GM12878 (cell line): Measurements from ENCODE around the gene TSPAN11. TPM values are rescaled to one million over a fixed set of nuclear protein-coding genes. Genes with fewer than 3 reads are reported as not detected.
A peak's percentile ranks its signal among the peaks of the same experiment; 100 is the strongest.

Source experiments
- ATAC-seq: fragments of 200-7000 bp; cut with Tn5 transposase; 3 replicates; pipeline ENCODE4 v1.9.1; 2020; ENCODE audit warnings: mild to moderate bottlenecking, moderate library complexity
- Bru-seq: library from RNA; stranded (reverse); fragments of 400-500 nt; gene quantifications from one replicate; lab custom pipeline; 2021; lab: Mats Ljungman, UMichigan
- BruChase-seq, 2 experiments: library from RNA; stranded (reverse); fragments of 400-500 nt; gene quantifications; one replicate each; lab custom pipeline; 2021; lab: Mats Ljungman, UMichigan
- BruUV-seq: library from RNA; stranded (reverse); fragments of 400-500 nt; replicated peaks from 2 replicates; lab custom pipeline; 2021; lab: Mats Ljungman, UMichigan
- CTCF ChIA-PET: fragments of 300-600 bp; sonication (Branson Sonifier 250); formaldehyde crosslinking; extraction: SDS; loops from one replicate; lab custom pipeline; 2021; ENCODE audit warnings: inconsistent platforms; lab: Yijun Ruan, JAX
- POLR2A ChIA-PET: fragments of 350-600 bp; formaldehyde crosslinking; extraction: SDS; loops from one replicate; lab custom pipeline; 2021; ENCODE audit warnings: inconsistent platforms; lab: Charles Lee
- RAD21 ChIA-PET: fragments of 300-600 bp; sonication (Branson Sonifier 250); formaldehyde crosslinking; loops from one replicate; lab custom pipeline; 2023; ENCODE audit warnings: antibody characterized with exemption; ENCODE audit not compliant: unreplicated experiment; lab: Charles Lee
- SMC1A ChIA-PET: fragments of 300-600 bp; sonication (Branson Sonifier 250); formaldehyde crosslinking; loops from one replicate; lab custom pipeline; 2023; ENCODE audit not compliant: unreplicated experiment, uncharacterized antibody; lab: Charles Lee
- DNase-seq: peaks from one replicate; pipeline ENCODE4 v3.0.0-alpha.2; 2011; ENCODE audit warnings: low read depth, low spot score
- FAIRE-seq: peaks from 3 replicates; lab custom pipeline; 2011; peaks lifted over from hg19 to GRCh38; lab: Jason Lieb, UNC
- H2AFZ ChIP-seq: 2 replicates; pipeline ENCODE4 v1.6.0; 2011; ENCODE audit warnings: low read depth, low read length, control low read depth; ENCODE audit not compliant: control insufficient read depth
- H3K27ac ChIP-seq: 2 replicates; pipeline ENCODE4 v1.5.1; 2011; ENCODE audit warnings: control low read depth; ENCODE audit not compliant: control insufficient read depth, insufficient read depth
- H3K27me3 ChIP-seq, 2 experiments: replicated peaks in 1 of 2; 2 replicates each; pipeline versions ENCODE4 v1.6.0 to v1.6.1; 2011; ENCODE audit warnings: low read length in 1 of 2; ENCODE audit not compliant: control insufficient read depth in 2 of 2, insufficient read depth in 2 of 2
- H3K36me3 ChIP-seq, 2 experiments: 2 replicates each; pipeline ENCODE4 v1.5.1; 2011; ENCODE audit warnings: low read length in 1 of 2; ENCODE audit not compliant: control insufficient read depth in 2 of 2, insufficient read depth in 2 of 2
- H3K4me1 ChIP-seq: 2 replicates; pipeline ENCODE4 v1.6.1; 2011; ENCODE audit warnings: mild to moderate bottlenecking, low read length, moderate library complexity, mixed read lengths; ENCODE audit not compliant: control insufficient read depth, insufficient read depth
- H3K4me2 ChIP-seq: 2 replicates; pipeline ENCODE4 v1.6.0; 2011; ENCODE audit warnings: control low read depth; ENCODE audit not compliant: control insufficient read depth, insufficient read depth
- H3K4me3 ChIP-seq: fragments of 200-600 bp; sonication (generic); 2 replicates; pipeline ENCODE4 v1.5.1; 2016
- H3K79me2 ChIP-seq: 2 replicates; pipeline ENCODE4 v1.6.0; 2011; ENCODE audit warnings: low read length; ENCODE audit not compliant: control insufficient read depth, insufficient read depth
- H3K9ac ChIP-seq: 2 replicates; pipeline ENCODE4 v1.8.0; 2011; ENCODE audit warnings: low read length, control low read depth, mixed read lengths; ENCODE audit not compliant: control insufficient read depth, insufficient read depth
- H3K9me3 ChIP-seq: replicated peaks from 3 replicates; pipeline ENCODE4 v1.5.1; 2011; ENCODE audit warnings: mild to moderate bottlenecking, low read length; ENCODE audit not compliant: control insufficient read depth, insufficient read depth
- H4K20me1 ChIP-seq: 2 replicates; pipeline ENCODE4 v1.6.0; 2011; ENCODE audit not compliant: control insufficient read depth, insufficient read depth
- BHLHE40 ChIP-seq, 2 experiments: fragments of 450-650 bp in 1 of 2; IDR thresholded peaks; 2 replicates each; pipeline ENCODE4 v1.6.1; 2011 to 2017; ENCODE audit warnings: low read depth in 2 of 2, borderline replicate concordance in 1 of 2, improper control_type of control experiment in 1 of 2, low read length in 1 of 2, mild to moderate bottlenecking in 1 of 2
- FOXM1 ChIP-seq: IDR thresholded peaks from 2 replicates; pipeline ENCODE4 v1.6.1; 2012; ENCODE audit warnings: low read depth, mild to moderate bottlenecking, inconsistent platforms, low read length, moderate library complexity
- MTA2 ChIP-seq: fragments of 450-650 bp; IDR thresholded peaks from 2 replicates; pipeline ENCODE4 v1.6.1; 2016; ENCODE audit warnings: low read depth, mild to moderate bottlenecking, moderate library complexity
- SUPT20H ChIP-seq: IDR thresholded peaks from 2 replicates; pipeline ENCODE4 v1.6.1; 2011; ENCODE audit warnings: low read depth, mild to moderate bottlenecking, low read length, moderate library complexity, borderline replicate concordance; ENCODE audit not compliant: control insufficient read depth
- WGBS: methylation state at CpG from one replicate; pipeline ENCODE4 v1.1.6; 2016; ENCODE audit warnings: low lambda C conversion rate; ENCODE audit not compliant: insufficient replicate concordance, insufficient coverage; ENCODE audit errors: missing lambda C conversion rate; 5-methylcytosine and 5-hydroxymethylcytosine counted together
- in situ Hi-C: fragments of 300-500 bp; cut with MboI; formaldehyde crosslinking; loops from 9 replicates; pipeline ENCODE4 v1.14.3; 2018; ENCODE audit warnings: mixed read lengths
- intact Hi-C: fragments of 100-400 bp; cut with micrococcal nuclease; formaldehyde crosslinking; loops from one replicate; pipeline ENCODE4 v1.14.2; 2022; ENCODE audit not compliant: unreplicated experiment
- long read RNA-seq, 2 experiments: library from polyadenylated mRNA; unstranded; transcript quantifications; one replicate each; pipeline ENCODE4 v2.0.0, GENCODE V29; 2019 to 2020
- polyA minus RNA-seq, 3 experiments: library from RNA; depleted of rRNA, polyadenylated mRNA; stranded (reverse); fragments of >200 nt; gene quantifications; 2 replicates each; pipeline ENCODE4 v1.2.3, GENCODE V29; 2011
- polyA plus RNA-seq, 11 experiments: library from polyadenylated mRNA; depleted of rRNA in 4 of 11; unstranded in 6 of 11; stranded (reverse) in 5 of 11; fragments of >200 nt; fragmentation: Nextera tagmentation in 4 of 11; fragmentation: Illumina TruSeq in 1 of 11; extraction: Ambion mirVana in 4 of 11; extraction: Trizol in 1 of 11; gene quantifications; 1 replicate in 1 of 11; 2 replicates in 10 of 11; pipeline versions ENCODE4 v1.2.1 to v1.2.3, GENCODE V29; 2011 to 2016; ENCODE audit warnings: inconsistent platforms in 2 of 11, missing spikeins in 2 of 11, low read depth in 1 of 11
- total RNA-seq, 4 experiments: library from RNA; depleted of rRNA in 3 of 4; stranded (reverse); fragments of >200 nt in 3 of 4; fragmentation: Illumina TruSeq in 1 of 4; extraction: Trizol in 1 of 4; gene quantifications; 2 replicates each; pipeline versions ENCODE4 v1.2.1 to v1.2.3, GENCODE V29; 2013 to 2021
- TF ChIP-seq, protein P1 (sequence below): IDR thresholded peaks from 2 replicates; pipeline ENCODE4 v1.6.1; 2012; ENCODE audit warnings: low read depth, low read length, improper control_type of control experiment
- TF ChIP-seq, protein P2 (sequence below): fragments of 450-650 bp; IDR thresholded peaks from 2 replicates; pipeline ENCODE4 v1.6.1; 2017; ENCODE audit warnings: mild to moderate bottlenecking

The TSPAN11 gene, protein sequence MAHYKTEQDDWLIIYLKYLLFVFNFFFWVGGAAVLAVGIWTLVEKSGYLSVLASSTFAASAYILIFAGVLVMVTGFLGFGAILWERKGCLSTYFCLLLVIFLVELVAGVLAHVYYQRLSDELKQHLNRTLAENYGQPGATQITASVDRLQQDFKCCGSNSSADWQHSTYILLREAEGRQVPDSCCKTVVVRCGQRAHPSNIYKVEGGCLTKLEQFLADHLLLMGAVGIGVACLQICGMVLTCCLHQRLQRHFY
- total RNA-seq (2013; cell fraction: nucleolus; rRNA removed): 0.78 and 0.84 TPM in 2 replicates
- total RNA-seq (2014; rRNA removed) (under 0.01 and 0.11 TPM in 2 replicates), total RNA-seq (2014; rRNA removed; fragmentation: Illumina TruSeq; extraction: Trizol) (not detected in 2 replicates), total RNA-seq (2021) (0.05 TPM in 1 of 2 replicates, not detected in the other), polyA plus RNA-seq (2011; rRNA removed) (0.19 and 0.27 TPM in 2 replicates), polyA plus RNA-seq (2014; fragmentation: Illumina TruSeq; extraction: Trizol) (0.06 TPM in 1 of 2 replicates, not detected in the other), polyA plus RNA-seq (2014; fragmentation: Nextera tagmentation; extraction: Ambion mirVana) (not detected), polyA plus RNA-seq (2014; rRNA removed) (0.03 and 0.15 TPM in 2 replicates), polyA plus RNA-seq (2016; fragmentation: Nextera tagmentation; extraction: Ambion mirVana) (not detected), polyA minus RNA-seq (2011; rRNA and poly(A)+ RNA removed) (0.22 and 0.36 TPM in 2 replicates), Bru-seq, nascent RNA (percentile 21 among the genes with signal in this experiment), BruChase-seq, experiment 1, labeled RNA remaining after a 6-hour chase (percentile 20 among the genes with signal in this experiment), BruChase-seq, experiment 2, labeled RNA remaining after a 2-hour chase (percentile 19 among the genes with signal in this experiment)
- 0.37 TPM for polyA plus RNA-seq (2011; ENCODE audit: low read depth)
- polyA plus RNA-seq (2011; cell fraction: cytosol; rRNA removed): 0.15 and 0.21 TPM in 2 replicates
- 0.67 and 1.3 TPM in 2 replicates for polyA plus RNA-seq (2011; cell fraction: nucleus; rRNA removed)
- 0.45 and 1.1 TPM in 2 replicates for polyA plus RNA-seq (2012)
- not detected in 2 replicates for polyA minus RNA-seq (2011; cell fraction: cytosol; rRNA and poly(A)+ RNA removed)
- polyA minus RNA-seq (2011; cell fraction: nucleus; rRNA and poly(A)+ RNA removed): 0.10 and 0.36 TPM in 2 replicates
- long read RNA-seq, experiment 1: 0 reads
- long read RNA-seq, experiment 2: 0 reads

DNA sequence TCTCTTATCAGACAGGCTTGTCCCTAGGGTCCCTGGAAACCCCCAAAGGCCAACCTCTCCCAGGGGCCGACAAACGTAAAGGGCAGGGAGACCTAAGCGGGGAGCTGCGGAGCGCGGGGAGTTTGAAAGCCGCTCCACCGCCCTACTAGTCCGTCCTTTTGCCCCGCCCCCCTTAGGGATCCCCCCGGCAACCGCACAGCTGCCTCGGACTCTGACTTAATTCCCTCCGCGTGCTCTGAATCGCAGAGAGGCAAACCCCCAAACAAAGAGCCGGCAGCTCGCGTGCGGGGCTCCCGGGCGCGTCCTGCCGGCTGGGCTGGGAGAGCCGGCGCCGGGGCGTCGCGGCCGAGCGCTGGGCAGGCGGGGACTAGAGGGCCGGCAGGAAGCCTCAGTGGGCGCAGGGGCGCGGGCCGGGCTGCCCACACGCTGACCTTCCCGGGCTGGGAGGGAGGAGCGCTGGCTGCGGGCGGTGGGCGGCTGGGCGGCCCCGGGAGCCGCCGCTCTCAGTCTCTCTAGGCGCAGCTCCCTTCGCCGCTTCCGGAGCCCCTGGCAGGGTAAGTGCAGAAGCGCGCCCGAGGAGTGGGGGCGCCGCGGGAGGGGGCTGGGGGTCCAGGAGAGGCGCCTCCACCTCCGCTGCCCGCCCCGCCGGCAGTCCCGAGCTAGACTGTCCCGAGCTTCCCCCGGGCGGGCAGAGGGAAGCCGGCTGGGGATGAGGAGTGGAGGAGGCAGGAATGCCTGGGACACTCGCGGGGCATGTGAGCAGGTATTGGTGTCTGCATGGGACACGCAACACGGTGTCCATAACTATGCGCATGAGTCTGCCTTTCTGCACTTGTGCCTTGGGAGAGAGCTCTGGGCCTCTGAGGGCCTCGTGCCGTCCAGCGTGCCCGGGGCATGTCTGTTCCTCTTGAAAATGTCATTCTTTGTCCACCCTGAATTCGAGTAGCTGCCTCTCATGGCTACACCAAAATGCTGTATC is at the start of gene TSPAN11:
Gene TSPAN11 (plus strand): TSS at position 506 of the 979 bp plus-strand sequence. CDS start 27,244 bp downstream, outside the sequence.
- no peaks in the 10 kb centered on the region for H3K36me3 ChIP-seq
- no TSS peak for BruUV-seq
- peaks cover 5 to 22% of the 10 kb centered on the region in 2 experiments for H3K27me3 ChIP-seq
- H3K9me3 ChIP-seq: no peaks in the 10 kb centered on the region; the same call in 2 of the 3 replicates
- in situ Hi-C loops: no loop called here
- no peak within 1 kb of the TSS for H3K4me3 ChIP-seq
- FAIRE-seq: no peak
- RAD21 ChIA-PET: no interaction called here
- no peak within 1 kb of the TSS for H3K9ac ChIP-seq
- no peaks in the 10 kb centered on the region for H3K79me2 ChIP-seq
- DNase-seq: no peak
- H3K4me2 ChIP-seq: peak within 1 kb of the TSS; percentile 25; the same call in 1 of the 2 replicates
- WGBS: 10% methylated on average over 62 of the region's 78 CpGs
- H4K20me1 ChIP-seq: no peaks in the 10 kb centered on the region
- no peak; the same call in 2 of the 3 replicates for ATAC-seq
- H2AFZ ChIP-seq: no peak within 1 kb of the TSS
- SMC1A ChIA-PET: no interaction called here
- TF ChIP-seq BHLHE40 (IDR thresholded peaks at IDR 0.05; ENCODE audit: borderline replicate concordance in 1 of 2, low read depth in 2 of 2, low read length in 1 of 2): 0 out of 4 replicates have a peak, but pooled peaks of 1 of the 2 experiments have one; percentile 8
- TF ChIP-seq MTA2: no peak
- TF ChIP-seq, protein P1, sequence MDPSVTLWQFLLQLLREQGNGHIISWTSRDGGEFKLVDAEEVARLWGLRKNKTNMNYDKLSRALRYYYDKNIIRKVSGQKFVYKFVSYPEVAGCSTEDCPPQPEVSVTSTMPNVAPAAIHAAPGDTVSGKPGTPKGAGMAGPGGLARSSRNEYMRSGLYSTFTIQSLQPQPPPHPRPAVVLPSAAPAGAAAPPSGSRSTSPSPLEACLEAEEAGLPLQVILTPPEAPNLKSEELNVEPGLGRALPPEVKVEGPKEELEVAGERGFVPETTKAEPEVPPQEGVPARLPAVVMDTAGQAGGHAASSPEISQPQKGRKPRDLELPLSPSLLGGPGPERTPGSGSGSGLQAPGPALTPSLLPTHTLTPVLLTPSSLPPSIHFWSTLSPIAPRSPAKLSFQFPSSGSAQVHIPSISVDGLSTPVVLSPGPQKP: no peak
- TF ChIP-seq, protein P2, sequence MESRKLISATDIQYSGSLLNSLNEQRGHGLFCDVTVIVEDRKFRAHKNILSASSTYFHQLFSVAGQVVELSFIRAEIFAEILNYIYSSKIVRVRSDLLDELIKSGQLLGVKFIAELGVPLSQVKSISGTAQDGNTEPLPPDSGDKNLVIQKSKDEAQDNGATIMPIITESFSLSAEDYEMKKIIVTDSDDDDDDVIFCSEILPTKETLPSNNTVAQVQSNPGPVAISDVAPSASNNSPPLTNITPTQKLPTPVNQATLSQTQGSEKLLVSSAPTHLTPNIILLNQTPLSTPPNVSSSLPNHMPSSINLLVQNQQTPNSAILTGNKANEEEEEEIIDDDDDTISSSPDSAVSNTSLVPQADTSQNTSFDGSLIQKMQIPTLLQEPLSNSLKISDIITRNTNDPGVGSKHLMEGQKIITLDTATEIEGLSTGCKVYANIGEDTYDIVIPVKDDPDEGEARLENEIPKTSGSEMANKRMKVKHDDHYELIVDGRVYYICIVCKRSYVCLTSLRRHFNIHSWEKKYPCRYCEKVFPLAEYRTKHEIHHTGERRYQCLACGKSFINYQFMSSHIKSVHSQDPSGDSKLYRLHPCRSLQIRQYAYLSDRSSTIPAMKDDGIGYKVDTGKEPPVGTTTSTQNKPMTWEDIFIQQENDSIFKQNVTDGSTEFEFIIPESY: no peak
- TF ChIP-seq SUPT20H: no peak
- TF ChIP-seq FOXM1: no peak
- H3K27ac ChIP-seq: no peak within 1 kb of the TSS
- CTCF ChIA-PET: no interaction called here
- POLR2A ChIA-PET: no interaction called here
- intact Hi-C loops: no loop called here
- H3K4me1 ChIP-seq: no peaks in the 10 kb centered on the region
